Measurements from ENCODE around the gene RIMS4. TPM values are rescaled to one million over a fixed set of nuclear protein-coding genes. Genes with fewer than 3 reads are reported as not detected.

RIMS4 gene
- total and polyA plus RNA-seq, 4 donors = not detected

- Histone ChIP-seq H3K4me3 (ENCODE audit: low read depth in 1 of 3, low read length in 3 of 3) (no peak overlapping the region), H3K27ac (ENCODE audit: low read depth in 1 of 2, low read length in 2 of 2) (no peak overlapping the region), H3K9me3 (ENCODE audit: control insufficient read depth in 4 of 4, low read length in 3 of 4) (no peaks in the 10 kb centered on the region), H3K9ac (ENCODE audit: low read depth in 1 of 2, low read length in 2 of 2) (no peak overlapping the region), H3K4me1 (ENCODE audit: control insufficient read depth in 4 of 4, insufficient read depth in 4 of 4, low read length in 3 of 4) (no peaks in the 10 kb centered on the region), H3K27me3 (ENCODE audit: control insufficient read depth in 4 of 4, insufficient read depth in 4 of 4, low read length in 3 of 4) (peaks cover 0 to 7% (median 1%) of the 10 kb centered on the region in 4 donors), H3K36me3 (ENCODE audit: control insufficient read depth in 4 of 4, insufficient read depth in 3 of 4, low read depth in 1 of 4, low read length in 3 of 4) (no peaks in the 10 kb centered on the region)
- WGBS = 53% methylated on average over 1 of the region's 1 CpG
- no peak for DNase-seq (ENCODE audit: low spot score)
- TF ChIP-seq YY1 (IDR thresholded peaks at IDR 0.05) (no peak), SP1 (IDR thresholded peaks at IDR 0.05) (no peak), NR2F2 (IDR thresholded peaks at IDR 0.05) (no peak), TAF1 (conservative IDR thresholded peaks at IDR 0.05) (no peak)
- TF ChIP-seq, protein P1, sequence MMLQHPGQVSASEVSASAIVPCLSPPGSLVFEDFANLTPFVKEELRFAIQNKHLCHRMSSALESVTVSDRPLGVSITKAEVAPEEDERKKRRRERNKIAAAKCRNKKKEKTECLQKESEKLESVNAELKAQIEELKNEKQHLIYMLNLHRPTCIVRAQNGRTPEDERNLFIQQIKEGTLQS (IDR thresholded peaks at IDR 0.05) = no peak
Measured at GRCh38 chr20:44835116-44835515, 24.8 kb upstream of the RIMS4 start.

- WGBS = 60% methylated on average over 2 of the region's 2 CpGs
- H3K27ac ChIP-seq (ENCODE audit: low read depth in 1 of 2, low read length in 2 of 2) = no peak overlapping the region
- no peak overlapping the region for H3K9ac ChIP-seq (ENCODE audit: low read depth in 1 of 2, low read length in 2 of 2)
- TF ChIP-seq JUND (IDR thresholded peaks at IDR 0.05) (no peak), NR2F2 (IDR thresholded peaks at IDR 0.05) (no peak), TAF1 (conservative IDR thresholded peaks at IDR 0.05) (no peak), RAD21 (IDR thresholded peaks at IDR 0.05) (no peak), ZBTB33 (IDR thresholded peaks at IDR 0.05) (no peak), EGR1 (IDR thresholded peaks at IDR 0.05; ENCODE audit: low read depth in 2 of 2) (no peak), FOXA2 (IDR thresholded peaks at IDR 0.05) (no peak), SP1 (IDR thresholded peaks at IDR 0.05) (no peak), HNF4G (IDR thresholded peaks at IDR 0.05) (no peak), FOXA1 (IDR thresholded peaks at IDR 0.05) (no peak), HNF4A (conservative IDR thresholded peaks at IDR 0.05) (no peak), YY1 (IDR thresholded peaks at IDR 0.05) (no peak), GABPA (IDR thresholded peaks at IDR 0.05 in 1 of 2, conservative IDR thresholded peaks at IDR 0.05 in 1 of 2) (no peak), RXRA (IDR thresholded peaks at IDR 0.05) (no peak), CTCF (IDR thresholded peaks at IDR 0.05; ENCODE audit: low read depth, low read length, missing input control) (no peak)
- TF ChIP-seq, protein P2, sequence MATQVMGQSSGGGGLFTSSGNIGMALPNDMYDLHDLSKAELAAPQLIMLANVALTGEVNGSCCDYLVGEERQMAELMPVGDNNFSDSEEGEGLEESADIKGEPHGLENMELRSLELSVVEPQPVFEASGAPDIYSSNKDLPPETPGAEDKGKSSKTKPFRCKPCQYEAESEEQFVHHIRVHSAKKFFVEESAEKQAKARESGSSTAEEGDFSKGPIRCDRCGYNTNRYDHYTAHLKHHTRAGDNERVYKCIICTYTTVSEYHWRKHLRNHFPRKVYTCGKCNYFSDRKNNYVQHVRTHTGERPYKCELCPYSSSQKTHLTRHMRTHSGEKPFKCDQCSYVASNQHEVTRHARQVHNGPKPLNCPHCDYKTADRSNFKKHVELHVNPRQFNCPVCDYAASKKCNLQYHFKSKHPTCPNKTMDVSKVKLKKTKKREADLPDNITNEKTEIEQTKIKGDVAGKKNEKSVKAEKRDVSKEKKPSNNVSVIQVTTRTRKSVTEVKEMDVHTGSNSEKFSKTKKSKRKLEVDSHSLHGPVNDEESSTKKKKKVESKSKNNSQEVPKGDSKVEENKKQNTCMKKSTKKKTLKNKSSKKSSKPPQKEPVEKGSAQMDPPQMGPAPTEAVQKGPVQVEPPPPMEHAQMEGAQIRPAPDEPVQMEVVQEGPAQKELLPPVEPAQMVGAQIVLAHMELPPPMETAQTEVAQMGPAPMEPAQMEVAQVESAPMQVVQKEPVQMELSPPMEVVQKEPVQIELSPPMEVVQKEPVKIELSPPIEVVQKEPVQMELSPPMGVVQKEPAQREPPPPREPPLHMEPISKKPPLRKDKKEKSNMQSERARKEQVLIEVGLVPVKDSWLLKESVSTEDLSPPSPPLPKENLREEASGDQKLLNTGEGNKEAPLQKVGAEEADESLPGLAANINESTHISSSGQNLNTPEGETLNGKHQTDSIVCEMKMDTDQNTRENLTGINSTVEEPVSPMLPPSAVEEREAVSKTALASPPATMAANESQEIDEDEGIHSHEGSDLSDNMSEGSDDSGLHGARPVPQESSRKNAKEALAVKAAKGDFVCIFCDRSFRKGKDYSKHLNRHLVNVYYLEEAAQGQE (IDR thresholded peaks at IDR 0.05) = no peak
- TF ChIP-seq, protein P1 (IDR thresholded peaks at IDR 0.05) = no peak
- TF ChIP-seq, protein P3, sequence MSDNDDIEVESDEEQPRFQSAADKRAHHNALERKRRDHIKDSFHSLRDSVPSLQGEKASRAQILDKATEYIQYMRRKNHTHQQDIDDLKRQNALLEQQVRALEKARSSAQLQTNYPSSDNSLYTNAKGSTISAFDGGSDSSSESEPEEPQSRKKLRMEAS (IDR thresholded peaks at IDR 0.05) = no peak
- no peaks in the 10 kb centered on the region for H3K4me1 ChIP-seq (ENCODE audit: control insufficient read depth in 4 of 4, insufficient read depth in 4 of 4, low read length in 3 of 4)
- peaks cover 0 to 7% (median 1%) of the 10 kb centered on the region in 4 donors for H3K27me3 ChIP-seq (ENCODE audit: control insufficient read depth in 4 of 4, insufficient read depth in 4 of 4, low read length in 3 of 4)
- H3K36me3 ChIP-seq (ENCODE audit: control insufficient read depth in 4 of 4, insufficient read depth in 3 of 4, low read depth in 1 of 4, low read length in 3 of 4) = no peaks in the 10 kb centered on the region
- no peaks in the 10 kb centered on the region for H3K9me3 ChIP-seq (ENCODE audit: control insufficient read depth in 4 of 4, low read length in 3 of 4)
- no peak overlapping the region for H3K4me3 ChIP-seq (ENCODE audit: low read depth in 1 of 3, low read length in 3 of 3)
- DNase-seq (ENCODE audit: low spot score) = no peak
Measured at GRCh38 chr20:44834693-44835092, 24.3 kb upstream of the RIMS4 start.

Measured in liver (tissue), 9 donors.